GM12874 (cell line): ENCODE results near the gene VASN.

Experiments
- CTCF ChIP-seq: IDR thresholded peaks from 2 replicates; pipeline ENCODE4 v1.5.1; 2011; ENCODE audit warnings: low read depth, mild to moderate bottlenecking, control low read depth, low read length, moderate library complexity; ENCODE audit not compliant: insufficient read depth

The VASN gene

GRCh38 chr16:4367393-4367856 is 4.2 kb upstream of the VASN start:
- TF ChIP-seq CTCF: no peak

- no peak for TF ChIP-seq CTCF
These were observed 2.5 kb upstream of the VASN start for GRCh38 chr16:4369007-4369733.

GRCh38 chr16:4370151-4370550 is 1.5 kb upstream of the VASN start:
- TF ChIP-seq CTCF: no peak

GRCh38 chr16:4370570-4371356 is 885 bp upstream of the VASN start:
- TF ChIP-seq CTCF: no peak

GRCh38 chr16:4372001-4372577 is 441 bp downstream of the VASN start:
- no peak for TF ChIP-seq CTCF

- no peak for TF ChIP-seq CTCF
These were observed 1.1 kb downstream of the VASN start for GRCh38 chr16:4372578-4373355.
